Hypothalamus (tissue), 51 donors: ENCODE data around the gene CADPS2.

Experiments used
- DNase-seq, 51 donors: peaks; one replicate each; lab custom pipeline; 2025; lab: John Stamatoyannopoulos, UW

CADPS2 gene

DNA sequence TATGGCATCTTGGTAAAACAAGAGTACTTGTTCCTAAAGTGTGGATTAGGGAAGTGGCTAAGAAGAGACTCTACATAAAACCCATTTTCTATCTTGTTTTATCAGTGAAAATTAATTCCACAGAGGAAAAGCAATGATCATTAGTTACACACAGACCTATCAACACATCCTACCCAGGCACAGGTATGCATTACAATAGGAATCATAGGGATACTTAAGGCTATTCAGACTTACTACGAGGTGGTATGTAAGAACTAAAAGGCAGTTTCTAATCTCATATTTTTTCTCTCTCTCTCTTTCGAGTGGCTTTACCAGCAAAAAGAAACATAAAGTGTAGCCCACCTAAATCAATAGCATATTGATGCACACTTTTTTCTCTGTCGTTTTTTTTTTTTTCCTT, 415.4 kb downstream of the CADPS2 start:
- DNase-seq = no peak

DNA sequence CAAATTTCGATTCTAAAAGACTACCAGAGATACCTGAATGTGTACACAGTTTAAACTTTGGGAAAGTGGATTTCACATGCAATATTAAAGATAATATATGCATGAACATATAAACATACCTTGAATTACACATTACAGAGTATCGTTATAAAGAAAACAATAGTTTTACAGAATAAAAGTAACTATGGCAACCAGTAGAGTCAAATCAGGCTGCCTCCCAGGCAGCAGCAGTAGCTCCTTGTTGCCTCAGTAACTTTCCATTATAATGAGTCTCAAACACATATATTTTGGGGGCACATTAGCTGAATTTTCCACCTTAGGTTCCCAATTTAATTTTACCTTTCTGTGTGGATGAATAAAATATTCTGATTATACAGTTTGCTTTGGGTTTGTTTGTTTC, 417.3 kb downstream of the CADPS2 start:
- no peak for DNase-seq

DNA sequence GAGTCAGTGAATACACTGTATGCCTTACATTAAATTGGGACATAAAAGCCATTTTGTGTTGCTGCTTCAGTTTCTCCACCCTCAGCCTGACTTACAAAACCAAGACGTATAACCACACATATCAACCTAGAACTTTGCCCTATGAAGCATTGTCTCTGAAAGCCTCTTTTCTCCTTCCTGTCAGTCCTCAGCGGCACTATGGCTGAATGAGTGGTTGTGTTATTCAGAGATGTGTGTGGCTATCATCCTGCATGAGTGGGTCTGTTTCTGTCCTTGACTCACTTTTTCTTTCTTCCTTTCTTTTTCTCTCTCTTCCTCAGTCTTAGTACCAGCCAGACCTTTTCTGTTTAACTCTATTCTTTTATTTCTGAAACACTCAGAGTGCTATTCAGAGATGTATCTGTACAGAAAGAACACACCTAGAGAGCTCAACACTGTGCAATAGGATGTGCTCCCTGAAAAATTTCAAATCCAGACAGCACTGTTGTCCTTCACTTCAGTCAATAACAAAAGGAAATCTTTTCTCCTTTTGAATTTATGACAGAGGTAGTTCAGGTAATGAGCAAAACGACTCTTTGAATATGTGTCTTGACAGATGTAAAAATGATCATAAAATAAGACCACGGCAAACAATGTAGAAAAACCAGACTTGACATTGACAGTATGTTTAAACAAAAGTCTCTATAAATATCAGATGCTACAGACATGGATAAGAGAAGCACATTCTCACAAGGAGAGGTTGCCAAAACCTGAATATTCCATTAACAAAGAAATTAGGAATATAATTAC, 418.4 kb downstream of the CADPS2 start:
- peak in 1 of 51 donors; percentile 4 for DNase-seq

DNA sequence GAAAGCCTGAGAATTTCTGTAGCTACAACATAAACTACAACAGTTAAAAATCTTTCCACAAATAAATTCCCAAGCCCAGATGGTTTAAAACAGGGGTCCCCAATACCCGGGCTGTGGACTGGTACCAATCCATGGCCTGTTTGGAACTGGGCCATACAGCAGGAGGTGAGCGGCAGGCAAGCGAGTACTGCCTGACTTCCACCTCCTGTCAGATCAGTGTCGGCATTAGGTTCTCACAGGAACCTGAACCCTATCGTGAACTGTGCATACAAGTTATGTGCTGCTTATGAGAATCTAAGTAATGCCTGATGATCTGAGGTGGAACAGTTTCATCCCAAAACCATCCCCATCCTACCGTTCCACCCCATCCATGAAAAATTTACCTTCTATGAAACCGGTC, 421.0 kb downstream of the CADPS2 start:
- no peak for DNase-seq

DNA sequence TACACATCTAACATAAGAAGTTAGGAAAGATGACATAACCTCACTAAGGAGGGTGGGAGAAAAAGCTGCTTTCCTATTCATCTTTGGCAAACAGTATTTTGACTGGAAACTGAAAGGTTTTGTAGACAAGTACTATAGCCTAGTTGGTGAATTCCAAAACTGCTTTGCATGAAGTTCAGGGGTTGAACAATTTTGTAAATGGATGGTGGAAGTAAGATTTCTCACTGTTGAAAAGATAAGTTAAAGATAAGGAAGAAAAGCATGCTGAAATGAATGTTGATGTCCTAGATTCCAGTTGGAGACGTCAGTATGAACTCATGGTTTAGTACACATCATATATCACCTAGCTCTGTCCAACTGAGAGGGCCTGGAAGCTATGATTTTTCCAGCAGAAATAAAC, 422.6 kb downstream of the CADPS2 start:
- DNase-seq = no peak

DNA sequence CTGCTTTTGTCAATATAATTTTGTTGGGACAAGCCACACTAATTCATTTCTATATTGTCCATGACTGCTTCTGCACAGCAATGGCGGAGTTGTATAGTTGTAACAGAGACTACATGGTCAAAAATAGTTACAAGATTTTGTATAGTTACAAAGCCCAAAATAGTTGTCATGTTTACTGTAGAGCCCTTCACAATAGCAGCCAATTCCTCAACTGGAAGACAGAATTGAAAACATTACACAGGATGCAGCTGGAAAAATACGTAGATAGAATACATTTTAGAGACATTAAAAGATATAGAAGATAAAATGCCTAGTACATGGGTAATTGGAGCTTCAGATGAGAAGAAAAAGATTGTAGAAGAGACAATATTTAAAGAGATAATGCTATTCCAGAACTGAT, 425.3 kb downstream of the CADPS2 start:
- no peak for DNase-seq

DNA sequence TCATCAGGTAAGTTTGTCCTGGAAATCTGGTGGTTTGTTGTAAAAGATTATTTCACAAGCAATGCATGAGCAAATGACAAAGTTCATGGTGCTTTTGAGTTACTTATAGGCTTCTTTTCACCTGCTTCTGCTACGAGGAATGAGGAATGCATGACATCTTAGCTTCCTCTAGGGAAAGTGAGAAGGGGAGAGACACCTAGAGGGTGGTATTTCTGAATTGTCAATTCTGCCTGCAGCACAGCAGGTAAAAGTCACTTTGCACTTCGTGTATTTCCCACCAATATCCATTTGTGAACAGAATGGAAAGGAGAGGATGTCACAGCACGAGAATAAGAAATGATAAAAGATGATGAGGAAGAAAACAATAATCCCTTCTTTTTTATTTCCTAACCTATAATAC, 428.3 kb downstream of the CADPS2 start:
- no peak for DNase-seq

DNA sequence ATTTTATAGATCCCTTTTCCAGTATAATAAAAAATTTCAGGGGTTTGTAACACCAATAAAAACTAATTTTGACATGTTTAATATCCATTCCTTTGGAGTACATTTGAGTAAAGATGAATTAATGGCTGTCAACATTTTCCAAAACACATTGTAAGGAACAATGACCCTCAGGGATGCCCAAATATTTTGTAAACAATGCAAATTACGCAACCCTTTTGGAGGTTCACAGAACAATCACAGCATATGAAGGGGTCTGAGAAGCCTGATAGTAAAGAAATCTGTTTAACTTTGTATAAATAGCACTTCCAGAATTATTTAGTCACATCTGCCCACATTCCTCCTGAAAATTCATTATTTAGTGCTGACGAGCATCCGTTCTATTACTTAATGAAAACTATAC, 428.9 kb downstream of the CADPS2 start:
- no peak for DNase-seq

DNA sequence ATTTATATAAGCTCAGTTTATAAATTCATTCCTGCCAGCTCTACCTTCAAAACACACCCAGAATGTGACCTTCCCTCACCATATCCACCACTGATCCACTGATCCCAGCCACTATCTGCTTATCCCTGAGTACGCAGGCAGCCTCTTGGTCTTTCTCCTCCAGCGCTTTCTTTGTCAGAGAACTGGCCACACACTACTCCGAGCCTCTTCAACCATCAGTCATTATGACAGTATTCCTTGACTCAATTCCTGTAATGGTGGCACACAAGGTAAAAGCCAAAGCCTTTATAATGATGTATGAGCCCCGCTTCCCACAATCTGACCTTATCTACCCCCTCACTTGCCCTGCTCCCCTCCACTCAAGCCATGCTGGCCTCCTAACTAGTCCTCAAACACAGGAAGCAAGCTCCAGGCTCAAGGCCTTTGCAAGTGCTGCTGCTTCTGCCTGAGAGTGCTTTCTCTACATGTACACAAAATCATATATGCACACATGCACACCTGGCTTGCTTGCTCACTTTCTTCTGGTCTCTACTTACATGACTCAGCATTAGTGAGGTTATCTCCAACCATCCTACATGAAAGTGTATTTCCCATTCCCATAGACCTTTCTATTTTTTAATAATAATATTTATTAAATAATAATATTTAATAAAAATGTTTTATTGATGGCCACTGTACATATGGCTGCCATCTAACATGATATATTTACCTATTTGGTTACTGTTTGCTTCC, 431.3 kb downstream of the CADPS2 start:
- no peak for DNase-seq

DNA sequence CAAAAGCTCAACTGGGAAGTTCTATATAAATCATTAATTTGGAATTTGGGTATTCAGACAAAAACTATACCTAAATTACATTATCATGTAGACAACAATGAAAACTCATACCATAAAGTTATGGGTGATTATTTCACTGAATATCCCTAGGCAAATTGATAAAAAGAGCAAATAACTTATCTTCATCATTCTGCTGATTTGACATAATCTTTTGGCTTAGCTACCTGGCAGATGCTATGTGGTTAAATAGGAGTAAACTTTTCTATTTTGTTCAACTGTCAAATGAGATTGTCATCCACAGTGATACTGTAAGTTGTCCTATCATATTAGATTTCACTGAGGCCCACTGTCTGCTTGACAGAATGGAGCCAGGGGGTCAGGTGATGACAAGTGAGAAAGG, 432.8 kb downstream of the CADPS2 start:
- DNase-seq = no peak

DNA sequence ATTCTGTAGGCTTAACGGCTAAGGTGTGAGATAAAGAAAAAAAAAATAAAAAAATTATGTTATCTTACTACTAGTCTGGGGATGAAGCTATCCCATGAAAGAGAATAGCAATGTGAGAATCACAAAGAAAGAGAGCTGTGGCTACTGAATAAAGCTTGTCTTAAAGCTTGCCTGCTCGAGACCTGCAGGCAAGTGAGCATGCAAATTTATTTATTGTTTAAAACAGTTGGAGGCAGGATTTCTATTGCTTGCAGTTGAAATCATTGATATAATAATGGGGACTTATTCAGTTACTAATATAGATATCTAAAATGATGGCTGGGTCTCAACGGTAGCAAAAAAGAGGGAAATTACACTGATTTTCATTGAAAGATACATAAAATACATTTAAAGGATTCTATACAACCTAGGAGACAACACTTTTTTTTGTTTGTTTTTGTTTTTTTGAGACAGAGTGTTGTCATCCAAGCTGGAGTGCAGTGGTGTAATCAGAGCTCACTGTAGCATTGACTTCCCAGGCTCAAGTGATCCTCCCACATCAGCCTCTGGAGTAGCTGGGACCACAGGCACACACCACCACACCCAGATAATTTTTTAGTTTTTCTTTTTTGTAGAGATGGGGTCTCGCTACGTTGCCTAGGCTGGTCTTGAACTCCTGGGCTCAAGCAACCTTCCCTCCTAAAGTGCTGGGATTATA, 437.2 kb downstream of the CADPS2 start:
- DNase-seq = no peak

DNA sequence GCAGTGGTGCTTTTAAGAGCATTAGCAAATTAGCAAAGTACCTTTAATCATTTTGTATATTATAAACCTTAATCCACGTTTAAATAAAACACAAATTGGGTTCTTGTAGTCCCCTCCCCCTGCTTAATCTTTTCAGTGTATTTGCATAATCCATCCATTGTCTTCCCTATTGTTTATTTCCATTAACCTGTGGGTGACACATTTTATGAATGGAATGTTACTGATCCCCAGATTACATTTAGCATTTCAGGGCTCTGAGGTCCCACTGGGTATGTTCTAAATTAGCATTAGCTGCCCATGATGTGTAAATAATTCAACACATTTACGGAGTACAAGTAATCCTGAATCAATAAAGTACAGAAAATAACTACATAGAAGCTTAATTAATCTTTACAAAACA, 443.3 kb downstream of the CADPS2 start:
- no peak for DNase-seq

DNA sequence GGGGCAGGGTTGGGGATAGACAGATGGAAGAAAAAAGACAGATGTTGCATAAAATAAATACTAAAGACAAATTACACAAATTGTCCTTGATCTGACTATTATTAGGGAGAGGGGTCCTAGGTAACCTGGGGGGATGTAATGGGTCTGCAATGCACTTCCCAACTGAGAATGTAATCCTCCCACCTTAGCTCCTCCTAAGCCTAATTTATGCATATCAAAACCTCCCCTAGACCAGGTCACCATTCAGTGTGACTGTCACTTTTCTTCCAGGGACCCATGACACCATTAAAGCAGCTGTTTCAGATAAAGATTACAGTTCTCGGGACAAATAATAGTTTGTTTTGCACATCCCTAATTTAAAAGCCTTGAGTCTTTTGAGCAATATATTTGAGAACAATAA, 447.8 kb downstream of the CADPS2 start:
- no peak for DNase-seq

DNA sequence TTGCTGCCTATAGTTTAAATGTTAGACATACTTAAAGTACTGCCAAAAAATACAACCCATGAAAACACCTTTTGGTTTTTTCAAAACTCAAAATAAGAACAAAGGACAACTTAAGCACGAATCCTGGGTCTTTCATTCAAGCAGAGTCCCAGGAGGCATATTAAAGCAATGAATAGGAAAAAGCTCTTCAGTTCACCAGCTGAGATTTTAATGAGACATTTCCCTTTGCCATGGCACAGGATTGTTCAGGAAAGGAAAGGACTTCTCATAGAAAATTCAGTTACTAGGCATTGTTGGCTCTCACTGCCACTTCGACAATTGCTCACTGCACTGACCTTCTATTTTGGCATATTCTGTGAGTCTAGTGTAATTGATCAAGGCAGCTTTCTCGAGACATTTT, 448.3 kb downstream of the CADPS2 start:
- peak in 1 of 51 donors; percentile 6 for DNase-seq

DNA sequence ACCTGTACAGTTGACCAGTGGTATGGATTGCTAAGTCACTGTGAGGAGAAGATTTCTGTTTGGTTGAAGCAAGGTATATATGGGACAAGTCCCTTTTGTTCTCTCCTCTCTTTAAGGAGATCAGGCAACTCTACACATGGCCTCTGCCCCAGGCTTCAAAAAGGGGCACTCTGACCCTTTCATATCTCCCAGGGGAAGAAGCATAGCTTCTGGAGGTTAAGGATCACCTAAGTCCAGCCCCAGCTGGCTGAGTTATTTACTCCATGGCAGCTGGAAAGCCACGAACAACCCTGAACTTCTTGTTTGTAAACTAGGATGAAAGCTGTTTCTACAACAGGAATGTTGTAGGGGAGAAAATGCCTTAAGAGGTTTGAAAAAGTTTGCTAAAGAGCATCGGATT, 452.5 kb downstream of the CADPS2 start:
- no peak for DNase-seq

DNA sequence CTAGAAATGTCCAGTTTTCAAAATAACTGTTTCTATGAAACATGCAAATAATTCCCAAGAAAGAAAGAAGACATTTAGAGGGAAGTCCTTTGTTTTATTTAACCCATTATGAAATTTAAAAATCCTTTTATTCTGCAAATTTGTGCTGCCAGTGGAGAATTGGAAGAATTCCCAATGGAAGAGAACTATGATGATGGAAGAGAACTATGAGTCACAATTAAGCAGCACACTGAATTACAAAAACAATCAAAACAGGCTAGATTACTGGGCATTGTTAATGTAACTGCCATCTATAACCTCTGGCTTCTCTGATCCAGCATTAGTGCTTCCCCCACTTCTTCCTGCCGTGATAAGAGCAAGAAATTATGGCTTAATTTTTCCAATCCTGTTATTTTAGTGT, 455.6 kb downstream of the CADPS2 start:
- DNase-seq = no peak

DNA sequence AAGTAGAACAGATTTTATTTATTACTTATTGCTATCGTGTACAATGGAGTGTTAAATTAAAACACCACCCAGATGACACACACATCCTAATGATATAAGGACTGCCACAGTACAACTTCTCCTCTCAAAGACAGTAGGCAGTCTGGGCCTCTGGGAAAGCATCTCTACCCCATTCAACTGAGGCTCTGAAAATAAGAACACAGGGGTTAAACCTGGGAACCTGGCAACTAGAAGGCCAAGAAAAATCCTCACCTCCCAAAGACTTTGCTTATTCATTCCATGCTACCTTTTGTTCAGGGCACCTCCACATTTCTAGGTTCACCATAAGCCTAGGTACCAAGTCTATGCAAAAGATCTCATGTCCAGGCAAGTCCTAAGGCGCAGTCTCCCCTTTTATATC, 456.3 kb downstream of the CADPS2 start:
- DNase-seq = no peak

DNA sequence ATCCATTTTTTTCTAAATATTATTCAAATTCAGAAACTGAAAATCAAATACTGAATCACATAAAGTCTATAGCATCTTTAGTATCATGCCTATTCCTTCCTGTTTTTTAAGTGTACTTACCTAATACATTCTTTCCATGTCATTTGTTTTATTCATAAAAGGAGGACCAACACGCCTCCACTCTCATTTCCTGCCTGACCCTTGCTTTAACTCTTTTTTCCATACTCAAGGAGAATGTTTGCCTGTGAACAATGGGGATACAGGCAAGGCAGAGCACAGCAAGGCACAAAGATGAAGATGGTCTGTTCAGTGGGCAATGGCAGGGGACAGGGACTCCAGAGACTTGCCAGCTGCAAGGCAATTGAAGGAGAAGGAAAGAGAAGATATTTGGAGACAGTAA, 460.5 kb downstream of the CADPS2 start:
- no peak for DNase-seq

DNA sequence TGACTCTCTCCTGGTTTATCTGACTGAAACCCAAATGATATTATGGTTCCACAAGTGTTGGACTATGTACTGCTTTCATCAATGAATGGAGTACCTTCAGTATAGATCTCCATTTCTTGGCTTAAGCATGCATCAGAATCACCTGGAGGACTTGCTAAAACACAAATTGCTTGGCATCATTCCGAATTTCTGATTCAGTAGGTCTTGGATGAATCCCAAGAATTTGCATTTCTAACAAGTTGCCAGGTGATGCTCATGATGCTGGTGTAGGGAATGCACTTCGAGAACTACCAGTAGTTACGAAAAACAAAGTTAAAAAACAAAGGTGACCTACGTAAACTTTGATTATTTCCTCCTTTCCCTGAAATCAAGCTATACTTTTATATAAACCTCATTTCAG, 462.7 kb downstream of the CADPS2 start:
- no peak for DNase-seq

DNA sequence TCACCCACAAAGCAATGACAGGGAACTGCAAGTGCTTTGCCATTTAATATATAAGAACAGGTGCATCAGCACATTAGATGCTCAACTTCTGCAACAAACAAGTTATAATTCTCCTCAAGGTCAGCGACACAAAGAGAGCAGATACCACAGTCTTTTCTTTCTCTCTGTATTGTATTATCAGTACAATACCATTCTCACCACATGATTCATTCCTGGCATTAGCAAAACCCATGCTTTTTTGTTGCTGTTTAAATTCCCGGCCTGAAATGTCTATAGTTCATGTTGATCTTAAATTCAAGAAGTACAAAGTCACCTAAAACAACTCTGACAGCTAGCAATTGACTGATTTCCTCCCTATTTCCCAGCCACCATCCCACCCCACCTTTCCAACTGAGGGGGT, 469.9 kb downstream of the CADPS2 start:
- peak in 1 of 51 donors; percentile 1 for DNase-seq

DNA sequence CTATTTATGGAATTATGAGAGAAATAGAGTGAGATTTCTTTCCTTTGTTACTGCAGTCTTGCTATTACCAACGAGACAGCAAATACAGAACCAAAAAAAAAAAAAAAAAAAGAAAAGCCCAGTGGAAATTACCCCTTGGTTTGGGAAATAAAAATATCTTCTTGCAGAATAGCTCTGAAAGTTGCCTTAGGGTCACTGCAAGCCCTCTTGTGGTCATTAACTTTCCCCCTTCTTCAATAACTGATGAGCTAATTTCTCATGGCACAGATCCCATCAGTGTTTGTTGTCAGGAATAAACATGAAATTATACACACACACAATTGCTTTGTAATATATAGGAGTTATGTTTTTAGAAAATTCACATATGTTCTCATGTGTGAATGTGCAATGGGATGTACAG, 470.8 kb downstream of the CADPS2 start:
- DNase-seq = no peak

DNA sequence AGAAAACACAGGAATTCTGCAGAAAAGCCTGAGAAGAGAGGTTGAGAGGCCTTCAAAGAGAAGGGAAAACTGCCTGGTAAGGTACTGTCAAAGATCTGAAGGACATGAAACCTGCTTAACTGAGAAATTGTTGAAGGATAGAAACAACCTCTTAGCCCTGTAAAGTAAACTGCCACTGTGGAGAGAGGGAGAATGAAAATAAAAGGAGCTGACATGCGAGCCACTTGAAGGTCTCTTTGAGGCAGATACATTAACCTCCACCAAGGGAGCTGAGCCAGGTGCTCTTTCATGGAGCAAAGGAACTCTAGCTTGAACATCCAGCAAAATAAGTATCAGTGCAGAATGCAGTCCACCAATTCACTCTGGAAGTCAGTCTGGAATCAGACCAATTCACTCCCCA, 472.9 kb downstream of the CADPS2 start:
- no peak for DNase-seq
